Measurements from ENCODE around the gene MAP7D3. TPM values are rescaled to one million over a fixed set of nuclear protein-coding genes. Genes with fewer than 3 reads are reported as not detected.
A peak's percentile ranks its signal among the peaks of the same experiment; 100 is the strongest.

The MAP7D3 gene
- total RNA-seq, 1 experiment from 2014 or later: 7.6 TPM

- Histone ChIP-seq H3K36me3 (replicated peaks; ENCODE audit: control insufficient read depth, insufficient read depth, low read length) (peaks cover 9% of the 10 kb centered on the region), H3K4me3 (ENCODE audit: insufficient read depth, low read depth, low read length) (no peak overlapping the region), H3K27me3 (ENCODE audit: control insufficient read depth, insufficient read depth, low read length) (no peaks in the 10 kb centered on the region)
- DNase-seq: no peak
These were observed 29.2 kb downstream of the MAP7D3 start for GRCh38 chrX:136221851-136222513.

- no peaks in the 10 kb centered on the region for H3K27me3 ChIP-seq (ENCODE audit: control insufficient read depth, insufficient read depth, low read length)
These were observed 30.2 kb downstream of the MAP7D3 start for GRCh38 chrX:136220951-136221350.

GRCh38 chrX:136220540-136220939 is 30.7 kb downstream of the MAP7D3 start:
- Histone ChIP-seq H3K4me3 (ENCODE audit: insufficient read depth, low read depth, low read length) (no peak overlapping the region), H3K36me3 (replicated peaks; ENCODE audit: control insufficient read depth, insufficient read depth, low read length) (peaks cover 9% of the 10 kb centered on the region), H3K27me3 (ENCODE audit: control insufficient read depth, insufficient read depth, low read length) (no peaks in the 10 kb centered on the region)
- DNase-seq: no peak

More at GRCh38 chrX:136220951-136221350, 30.2 kb downstream of the MAP7D3 start:
- no peak for DNase-seq
- Histone ChIP-seq H3K4me3 (ENCODE audit: insufficient read depth, low read depth, low read length) (no peak overlapping the region), H3K36me3 (replicated peaks; ENCODE audit: control insufficient read depth, insufficient read depth, low read length) (peaks cover 9% of the 10 kb centered on the region)

- no peak overlapping the region for H3K4me3 ChIP-seq (ENCODE audit: insufficient read depth, low read depth, low read length)
- DNase-seq: no peak
- H3K27me3 ChIP-seq (ENCODE audit: control insufficient read depth, insufficient read depth, low read length): no peaks in the 10 kb centered on the region
- H3K36me3 ChIP-seq (replicated peaks; ENCODE audit: control insufficient read depth, insufficient read depth, low read length): peaks cover 9% of the 10 kb centered on the region
These were observed 31.3 kb downstream of the MAP7D3 start for GRCh38 chrX:136219893-136220292.

GRCh38 chrX:136215559-136215958 is 35.6 kb downstream of the MAP7D3 start:
- Histone ChIP-seq H3K36me3 (replicated peaks; ENCODE audit: control insufficient read depth, insufficient read depth, low read length) (peaks cover 4% of the 10 kb centered on the region), H3K4me3 (ENCODE audit: insufficient read depth, low read depth, low read length) (no peak overlapping the region), H3K27me3 (ENCODE audit: control insufficient read depth, insufficient read depth, low read length) (no peaks in the 10 kb centered on the region)
- no peak for DNase-seq

- no peak for DNase-seq
- H3K36me3 ChIP-seq (replicated peaks; ENCODE audit: control insufficient read depth, insufficient read depth, low read length): peaks cover 2% of the 10 kb centered on the region; the same call in 1 of the 2 replicates
- no peak overlapping the region for H3K4me3 ChIP-seq (ENCODE audit: insufficient read depth, low read depth, low read length)
- no peaks in the 10 kb centered on the region for H3K27me3 ChIP-seq (ENCODE audit: control insufficient read depth, insufficient read depth, low read length)
These were observed 36.6 kb downstream of the MAP7D3 start for GRCh38 chrX:136214551-136214950.

GRCh38 chrX:136212557-136213111 is 38.6 kb downstream of the MAP7D3 start:
- Histone ChIP-seq H3K4me3 (ENCODE audit: insufficient read depth, low read depth, low read length) (no peak overlapping the region), H3K36me3 (replicated peaks; ENCODE audit: control insufficient read depth, insufficient read depth, low read length) (no peaks in the 10 kb centered on the region; the same call in 1 of the 2 replicates), H3K27me3 (ENCODE audit: control insufficient read depth, insufficient read depth, low read length) (no peaks in the 10 kb centered on the region)
- no peak for DNase-seq

- H3K36me3 ChIP-seq (replicated peaks; ENCODE audit: control insufficient read depth, insufficient read depth, low read length): no peaks in the 10 kb centered on the region; the same call in 1 of the 2 replicates
- H3K27me3 ChIP-seq (ENCODE audit: control insufficient read depth, insufficient read depth, low read length): no peaks in the 10 kb centered on the region
- no peak for DNase-seq
- no peak overlapping the region for H3K4me3 ChIP-seq (ENCODE audit: insufficient read depth, low read depth, low read length)
These were observed 39.2 kb downstream of the MAP7D3 start for GRCh38 chrX:136211766-136212556.

- Histone ChIP-seq H3K36me3 (replicated peaks; ENCODE audit: control insufficient read depth, insufficient read depth, low read length) (no peaks in the 10 kb centered on the region; the same call in 1 of the 2 replicates), H3K4me3 (ENCODE audit: insufficient read depth, low read depth, low read length) (no peak overlapping the region), H3K27me3 (ENCODE audit: control insufficient read depth, insufficient read depth, low read length) (no peaks in the 10 kb centered on the region)
- DNase-seq: no peak
These were observed 40.4 kb downstream of the MAP7D3 start for GRCh38 chrX:136210806-136211205.

GRCh38 chrX:136210243-136210642 is 41.0 kb downstream of the MAP7D3 start:
- Histone ChIP-seq H3K27me3 (ENCODE audit: control insufficient read depth, insufficient read depth, low read length) (no peaks in the 10 kb centered on the region), H3K4me3 (ENCODE audit: insufficient read depth, low read depth, low read length) (no peak overlapping the region), H3K36me3 (replicated peaks; ENCODE audit: control insufficient read depth, insufficient read depth, low read length) (no peaks in the 10 kb centered on the region; the same call in 1 of the 2 replicates)
- DNase-seq: no peak

GRCh38 chrX:136209751-136210150 is 41.4 kb downstream of the MAP7D3 start:
- no peak overlapping the region for H3K4me3 ChIP-seq (ENCODE audit: insufficient read depth, low read depth, low read length)
- no peaks in the 10 kb centered on the region; the same call in 1 of the 2 replicates for H3K36me3 ChIP-seq (replicated peaks; ENCODE audit: control insufficient read depth, insufficient read depth, low read length)
- DNase-seq: no peak
- H3K27me3 ChIP-seq (ENCODE audit: control insufficient read depth, insufficient read depth, low read length): no peaks in the 10 kb centered on the region

- Histone ChIP-seq H3K4me3 (ENCODE audit: insufficient read depth, low read depth, low read length) (no peak overlapping the region), H3K36me3 (replicated peaks; ENCODE audit: control insufficient read depth, insufficient read depth, low read length) (no peaks in the 10 kb centered on the region; the same call in 1 of the 2 replicates)
- peak; percentile 70 for DNase-seq
These were observed 42.0 kb downstream of the MAP7D3 start for GRCh38 chrX:136209016-136209738.

GRCh38 chrX:136207546-136207945 is 43.7 kb downstream of the MAP7D3 start:
- Histone ChIP-seq H3K36me3 (replicated peaks; ENCODE audit: control insufficient read depth, insufficient read depth, low read length) (no peaks in the 10 kb centered on the region; the same call in 1 of the 2 replicates), H3K4me3 (ENCODE audit: insufficient read depth, low read depth, low read length) (no peak overlapping the region), H3K27me3 (ENCODE audit: control insufficient read depth, insufficient read depth, low read length) (no peaks in the 10 kb centered on the region)
- DNase-seq: no peak

More at GRCh38 chrX:136209016-136209738, 42.0 kb downstream of the MAP7D3 start:
- H3K27me3 ChIP-seq (ENCODE audit: control insufficient read depth, insufficient read depth, low read length): no peaks in the 10 kb centered on the region

- no peaks in the 10 kb centered on the region for H3K36me3 ChIP-seq (replicated peaks; ENCODE audit: control insufficient read depth, insufficient read depth, low read length)
- DNase-seq: no peak
- no peak overlapping the region for H3K4me3 ChIP-seq (ENCODE audit: insufficient read depth, low read depth, low read length)
- H3K27me3 ChIP-seq (ENCODE audit: control insufficient read depth, insufficient read depth, low read length): no peaks in the 10 kb centered on the region
These were observed 44.3 kb downstream of the MAP7D3 start for GRCh38 chrX:136206916-136207315.

Data from H7 (cell line).